Right atrium auricular region (tissue), 2 donors: ENCODE measurements around the gene ZNRD2. TPM values are rescaled to one million over a fixed set of nuclear protein-coding genes. Genes with fewer than 3 reads are reported as not detected.

ENCODE experiments used
- DNase-seq: peaks from one replicate; pipeline ENCODE4 v3.0.0-alpha.2; 2019; ENCODE audit warnings: low spot score
- H3K27ac ChIP-seq, 2 donors: fragments of 200-600 bp; sonication (generic); 1 replicate in 1 of 2; 2 replicates in 1 of 2; pipeline ENCODE4 v1.5.1; 2016 to 2019
- H3K27me3 ChIP-seq, 2 donors: fragments of 200-600 bp; sonication (generic); one replicate each; pipeline versions ENCODE4 v1.5.1 to v1.6.0; 2017 to 2019
- H3K36me3 ChIP-seq: fragments of 200-600 bp; sonication (generic); one replicate; pipeline ENCODE4 v1.5.1; 2016
- H3K4me1 ChIP-seq, 2 donors: fragments of 200-600 bp; sonication (generic); one replicate each; pipeline versions ENCODE4 v1.5.1 to v1.6.0; 2017 to 2019
- H3K4me3 ChIP-seq, 2 donors: fragments of 200-600 bp; sonication (generic); 1 replicate in 1 of 2; 2 replicates in 1 of 2; pipeline ENCODE4 v1.5.1; 2017 to 2019; ENCODE audit warnings: mild to moderate bottlenecking in 1 of 2, moderate library complexity in 1 of 2
- H3K9me3 ChIP-seq, 2 donors: fragments of 200-600 bp; sonication (generic); one replicate each; pipeline ENCODE4 v1.5.1; 2019
- total RNA-seq, 2 donors: library from RNA; depleted of rRNA; stranded (reverse); fragments of >200 nt; gene quantifications; one replicate each; pipeline ENCODE4 v1.1.0, GENCODE V29; 2016
- TF ChIP-seq, protein P1 (sequence below), 2 donors: fragments of 200-600 bp; sonication (generic); IDR thresholded peaks; one replicate each; pipeline ENCODE4 v1.5.1; 2019; ENCODE audit warnings: antibody characterized with exemption in 2 of 2

Gene ZNRD2
- total RNA-seq, 2 donors from 2014 or later: 36.1 to 50.6 TPM

GRCh38 chr11:65604258-65604657 is 34.0 kb downstream of the ZNRD2 start:
- peaks cover 0 to 29% of the 10 kb centered on the region in 2 donors for H3K4me1 ChIP-seq
- TF ChIP-seq, protein P1, sequence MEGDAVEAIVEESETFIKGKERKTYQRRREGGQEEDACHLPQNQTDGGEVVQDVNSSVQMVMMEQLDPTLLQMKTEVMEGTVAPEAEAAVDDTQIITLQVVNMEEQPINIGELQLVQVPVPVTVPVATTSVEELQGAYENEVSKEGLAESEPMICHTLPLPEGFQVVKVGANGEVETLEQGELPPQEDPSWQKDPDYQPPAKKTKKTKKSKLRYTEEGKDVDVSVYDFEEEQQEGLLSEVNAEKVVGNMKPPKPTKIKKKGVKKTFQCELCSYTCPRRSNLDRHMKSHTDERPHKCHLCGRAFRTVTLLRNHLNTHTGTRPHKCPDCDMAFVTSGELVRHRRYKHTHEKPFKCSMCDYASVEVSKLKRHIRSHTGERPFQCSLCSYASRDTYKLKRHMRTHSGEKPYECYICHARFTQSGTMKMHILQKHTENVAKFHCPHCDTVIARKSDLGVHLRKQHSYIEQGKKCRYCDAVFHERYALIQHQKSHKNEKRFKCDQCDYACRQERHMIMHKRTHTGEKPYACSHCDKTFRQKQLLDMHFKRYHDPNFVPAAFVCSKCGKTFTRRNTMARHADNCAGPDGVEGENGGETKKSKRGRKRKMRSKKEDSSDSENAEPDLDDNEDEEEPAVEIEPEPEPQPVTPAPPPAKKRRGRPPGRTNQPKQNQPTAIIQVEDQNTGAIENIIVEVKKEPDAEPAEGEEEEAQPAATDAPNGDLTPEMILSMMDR (IDR thresholded peaks at IDR 0.05): no peak
- H3K36me3 ChIP-seq: peaks cover 53% of the 10 kb centered on the region
- no peaks in the 10 kb centered on the region for H3K9me3 ChIP-seq
- H3K4me3 ChIP-seq: no peak overlapping the region
- no peaks in the 10 kb centered on the region for H3K27me3 ChIP-seq
- no peak overlapping the region for H3K27ac ChIP-seq
- no peak for DNase-seq

DNA sequence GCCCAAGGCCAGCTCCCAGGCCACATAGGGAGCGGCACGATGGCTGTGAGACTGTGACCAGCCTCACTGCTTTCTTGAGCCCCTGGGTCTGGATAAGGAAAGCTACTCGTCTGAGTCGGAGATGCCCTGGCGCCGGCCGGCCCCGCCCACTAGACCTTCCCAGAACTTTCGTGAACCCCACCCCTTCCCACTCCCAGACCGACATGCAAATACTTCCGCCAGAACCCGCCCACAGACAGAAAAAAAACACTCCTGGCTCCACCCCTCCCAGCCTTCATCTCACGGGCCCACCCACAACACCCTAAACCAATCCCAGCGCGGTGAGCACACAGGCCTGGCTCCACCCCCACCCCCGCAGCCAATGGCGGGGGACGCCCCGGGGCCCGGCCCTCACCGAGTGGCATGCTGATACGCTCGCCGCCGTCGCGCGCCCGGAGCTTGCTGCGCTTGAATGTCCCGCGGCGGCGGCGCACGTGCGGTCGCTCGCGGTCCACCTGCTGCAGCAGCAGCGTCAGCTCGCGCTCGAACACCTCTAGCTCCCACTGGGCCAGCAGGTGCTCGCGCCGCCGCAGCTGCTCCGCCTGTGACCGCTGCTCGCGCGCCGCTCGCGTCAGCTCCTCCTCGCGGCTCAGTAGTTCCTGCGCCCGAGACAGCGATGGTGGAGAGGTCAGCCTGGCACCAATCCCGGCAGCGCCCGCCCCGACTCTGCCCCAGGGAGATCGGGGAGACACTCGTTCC is 36.8 kb downstream of the ZNRD2 start:
- Histone ChIP-seq H3K36me3 (peaks cover 40% of the 10 kb centered on the region), H3K4me1 (peaks cover 0 to 56% of the 10 kb centered on the region in 2 donors), H3K4me3 (peak overlapping the region; percentile 7 to 41)

DNA sequence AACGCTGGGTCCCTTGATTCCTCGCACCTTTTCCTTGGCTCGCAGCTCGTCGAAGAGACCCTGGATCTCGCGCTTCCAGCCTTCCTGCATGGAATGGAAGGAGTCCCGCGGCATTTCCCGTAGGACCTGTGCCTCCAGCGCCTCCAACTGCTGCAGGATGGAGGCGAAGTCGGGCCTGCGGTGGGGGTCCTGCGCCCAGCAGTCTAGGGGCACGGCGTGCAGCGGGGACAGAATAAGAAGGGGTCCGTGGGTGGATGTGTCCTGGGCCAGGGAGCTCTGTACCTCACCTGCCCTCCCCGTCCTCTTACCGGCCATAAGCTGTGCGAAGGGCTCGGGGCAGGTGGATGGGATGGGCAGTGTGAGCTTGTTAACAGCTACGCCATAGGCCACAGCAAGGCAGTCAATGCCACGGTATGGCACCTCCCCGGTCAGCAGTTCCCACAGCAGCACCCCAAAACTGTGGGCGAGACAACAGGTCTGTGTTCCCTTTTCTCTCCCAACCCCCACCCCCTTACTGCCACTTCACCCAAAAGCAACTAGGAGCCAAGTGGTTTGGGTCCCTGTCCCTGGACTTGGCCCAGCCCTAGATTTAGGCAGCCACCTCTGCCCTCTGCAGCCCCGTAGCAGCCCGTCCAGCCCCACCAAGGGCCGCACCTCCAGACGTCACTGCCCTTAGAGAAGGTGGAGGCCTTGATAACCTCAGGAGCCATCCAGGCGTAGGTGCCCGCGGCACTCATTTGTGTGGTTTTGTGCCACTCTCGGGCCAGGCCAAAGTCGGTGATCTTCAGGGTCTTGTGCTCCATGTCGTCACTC is 37.5 kb downstream of the ZNRD2 start:
- no peaks in the 10 kb centered on the region for H3K27me3 ChIP-seq
- H3K9me3 ChIP-seq: no peaks in the 10 kb centered on the region
- H3K4me3 ChIP-seq: peak overlapping the region; percentile 7 to 41
- DNase-seq: no peak
- H3K36me3 ChIP-seq: peaks cover 32% of the 10 kb centered on the region
- H3K4me1 ChIP-seq: peaks cover 0 to 64% of the 10 kb centered on the region in 2 donors
- TF ChIP-seq, protein P1 (IDR thresholded peaks at IDR 0.05): no peak
- H3K27ac ChIP-seq: peak overlapping the region in 1 of 2 donors; percentile 80

More for the DNA sequence above, 36.8 kb downstream of the ZNRD2 start:
- H3K27me3 ChIP-seq: no peaks in the 10 kb centered on the region
- peak overlapping the region; percentile 78 to 80 for H3K27ac ChIP-seq
- no peaks in the 10 kb centered on the region for H3K9me3 ChIP-seq
- DNase-seq: peak; percentile 99
- TF ChIP-seq, protein P1 (IDR thresholded peaks at IDR 0.05): no peak

GRCh38 chr11:65609229-65609628 is 39.0 kb downstream of the ZNRD2 start:
- H3K4me1 ChIP-seq: peaks cover 0 to 74% of the 10 kb centered on the region in 2 donors
- no peak overlapping the region for H3K4me3 ChIP-seq
- no peaks in the 10 kb centered on the region for H3K9me3 ChIP-seq
- TF ChIP-seq, protein P1 (IDR thresholded peaks at IDR 0.05): no peak
- peaks cover 20% of the 10 kb centered on the region for H3K36me3 ChIP-seq
- no peaks in the 10 kb centered on the region for H3K27me3 ChIP-seq
- DNase-seq: no peak
- H3K27ac ChIP-seq: no peak overlapping the region

GRCh38 chr11:65609665-65610064 is 39.4 kb downstream of the ZNRD2 start:
- TF ChIP-seq, protein P1 (IDR thresholded peaks at IDR 0.05): no peak
- H3K27ac ChIP-seq: no peak overlapping the region
- no peak for DNase-seq
- H3K27me3 ChIP-seq: no peaks in the 10 kb centered on the region
- H3K4me1 ChIP-seq: peaks cover 0 to 76% of the 10 kb centered on the region in 2 donors
- H3K4me3 ChIP-seq: no peak overlapping the region
- H3K9me3 ChIP-seq: no peaks in the 10 kb centered on the region
- H3K36me3 ChIP-seq: peaks cover 15% of the 10 kb centered on the region
